ENCODE measurements around the gene KIF1B.
"Not testable (repeated sequence)": the region's sequence is repeated elsewhere in the genome, so short reads cannot be mapped to it uniquely, and the experiment has no call there.

KIF1B gene

DNA sequence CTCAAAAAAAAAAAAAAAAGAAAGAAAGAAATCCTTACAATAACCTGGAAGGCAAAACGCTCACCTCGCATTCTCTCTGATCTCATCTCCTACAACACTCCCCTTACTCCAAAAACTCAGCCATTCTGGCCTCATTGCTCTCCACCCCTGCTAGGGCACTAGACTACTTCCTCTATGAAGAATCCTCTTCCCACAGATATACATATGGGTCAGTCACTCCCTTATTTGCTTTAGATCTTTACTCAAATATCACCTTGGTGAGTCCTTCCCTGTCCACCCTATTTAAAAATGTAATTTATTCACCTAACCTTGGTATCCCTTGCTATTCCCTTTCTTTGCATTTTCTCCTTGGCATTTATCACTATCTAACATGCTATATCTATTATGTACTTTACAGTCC, 24.6 kb upstream of the KIF1B start:
- Mint-ChIP-seq H3K36me3 (peaks cover 12 to 14% of the 10 kb centered on the region in 2 donors), H3K4me3 (no peak overlapping the region), H3K27me3 (no peaks in the 10 kb centered on the region), H3K27ac (no peak overlapping the region), H3K4me1 (peaks cover 10 to 20% of the 10 kb centered on the region in 2 donors), H3K9me3 (peaks cover 3 to 4% of the 10 kb centered on the region in 2 donors)
- no peak for DNase-seq
- no peak for ATAC-seq (replicated peaks)

DNA sequence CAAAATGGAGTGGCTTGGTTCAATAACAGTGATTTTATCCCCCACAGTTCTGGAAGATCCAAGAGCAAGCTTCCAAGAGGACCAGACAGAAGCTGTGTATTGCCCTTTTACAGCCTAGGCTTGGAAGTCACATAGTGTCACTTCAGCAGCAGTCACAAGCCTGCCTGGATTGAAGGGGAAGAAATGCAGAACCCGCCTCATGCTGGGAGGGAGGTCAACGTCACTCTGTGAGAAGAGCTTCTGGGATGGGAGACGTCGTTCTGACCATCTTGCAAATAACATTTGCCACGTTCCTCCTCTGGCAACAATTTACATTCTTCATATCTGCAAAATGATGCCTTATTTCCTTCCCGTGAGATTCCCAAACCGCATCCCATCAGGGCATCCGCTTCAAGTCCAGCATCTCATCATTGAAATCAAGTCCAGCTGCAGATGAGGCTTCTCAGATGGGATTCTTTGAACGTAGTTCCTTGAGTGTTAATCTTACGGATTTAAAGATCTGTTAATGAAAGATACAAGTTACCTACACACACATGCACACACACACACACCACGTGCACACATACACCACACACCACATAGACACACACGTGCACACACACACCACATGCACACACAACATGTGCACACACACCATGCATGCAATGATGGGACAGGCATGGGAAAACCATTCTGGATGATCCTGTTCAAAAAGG, 23.9 kb upstream of the KIF1B start:
- Mint-ChIP-seq H3K4me1 (peaks cover 7 to 13% of the 10 kb centered on the region in 2 donors), H3K9me3 (peaks cover 3 to 4% of the 10 kb centered on the region in 2 donors), H3K27me3 (no peaks in the 10 kb centered on the region), H3K36me3 (peaks cover 8% of the 10 kb centered on the region in 2 donors), H3K4me3 (no peak overlapping the region), H3K27ac (no peak overlapping the region)
- DNase-seq (no peak), ATAC-seq (replicated peaks) (no peak)

DNA sequence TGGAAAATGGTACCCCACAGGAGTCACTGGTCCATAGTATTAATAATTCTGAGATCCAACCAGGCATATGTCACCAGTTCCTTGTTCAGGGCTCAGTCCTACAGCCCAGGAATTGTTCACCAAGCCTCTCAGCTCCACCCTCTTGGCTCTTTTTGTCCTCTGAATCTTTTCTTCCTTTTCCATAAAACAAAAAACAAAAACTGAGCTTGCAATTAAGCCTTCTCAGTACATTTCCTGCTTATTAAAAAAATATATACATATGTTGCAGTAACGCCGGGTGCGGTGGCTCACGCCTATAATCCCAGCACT, 23.4 kb upstream of the KIF1B start:
- DNase-seq (no peak), ATAC-seq (replicated peaks) (no peak)
- H3K4me3 Mint-ChIP-seq, result no peak overlapping the region
- no peaks in the 10 kb centered on the region for H3K27me3 Mint-ChIP-seq
- H3K36me3 Mint-ChIP-seq, result peaks cover 6 to 8% of the 10 kb centered on the region in 2 donors
- peaks cover 7 to 12% of the 10 kb centered on the region in 2 donors for H3K4me1 Mint-ChIP-seq
- peaks cover 3 to 4% of the 10 kb centered on the region in 2 donors for H3K9me3 Mint-ChIP-seq
- no peak overlapping the region for H3K27ac Mint-ChIP-seq

DNA sequence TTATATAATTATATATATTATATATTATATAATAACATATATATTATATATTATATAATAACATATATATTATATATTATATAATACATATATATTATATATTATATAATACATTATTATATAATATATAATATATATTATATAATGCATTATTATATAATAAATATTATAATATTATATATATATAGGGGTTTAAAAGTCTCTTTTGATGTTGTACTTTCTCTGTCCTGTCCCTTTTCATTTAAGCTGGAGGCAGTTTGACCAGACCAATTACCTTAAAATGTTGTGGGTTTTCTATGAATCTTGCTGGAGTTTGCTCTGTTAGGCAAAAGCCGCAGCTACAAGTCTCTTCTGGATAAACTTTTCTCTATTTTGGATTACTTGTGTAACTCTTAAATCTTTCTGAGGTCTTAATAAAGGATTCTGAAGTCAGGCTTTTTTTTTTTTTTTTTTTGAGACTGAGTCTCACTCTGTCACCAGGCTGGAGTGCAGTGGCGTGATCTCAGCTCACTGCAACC, 22.2 kb upstream of the KIF1B start:
- Mint-ChIP-seq H3K9me3 (peaks cover 3 to 4% of the 10 kb centered on the region in 2 donors), H3K27me3 (peaks cover 0 to under 1% of the 10 kb centered on the region in 2 donors), H3K36me3 (peaks cover 2 to 4% of the 10 kb centered on the region in 2 donors), H3K4me1 (peaks cover 5 to 12% of the 10 kb centered on the region in 2 donors), H3K27ac (no peak overlapping the region), H3K4me3 (no peak overlapping the region)
- DNase-seq (no peak), ATAC-seq (replicated peaks) (no peak)

DNA sequence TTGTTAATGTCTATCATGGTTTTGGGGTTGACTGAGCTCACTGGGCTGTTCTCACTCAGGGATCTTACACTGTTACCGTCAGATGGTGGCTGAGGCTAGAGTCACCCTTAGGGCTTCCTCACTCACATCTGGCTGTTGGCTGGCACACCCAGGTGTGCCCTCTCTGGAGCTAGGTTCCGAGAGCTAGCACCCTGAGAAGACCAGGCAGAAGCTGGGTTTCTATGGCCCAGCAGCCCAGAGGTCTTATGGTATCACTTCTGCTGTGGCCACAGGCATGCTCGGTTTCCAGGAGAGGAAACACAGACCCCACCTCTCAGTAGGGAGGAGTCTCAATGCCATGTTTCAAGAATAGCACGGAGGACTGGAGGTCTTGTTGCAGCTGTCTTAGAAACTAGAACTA, 20.7 kb upstream of the KIF1B start:
- DNase-seq (no peak), ATAC-seq (replicated peaks) (peak; percentile 69 to 75)
- H3K27ac Mint-ChIP-seq, result no peak overlapping the region
- H3K27me3 Mint-ChIP-seq, result peaks cover 0 to 5% of the 10 kb centered on the region in 2 donors
- H3K4me3 Mint-ChIP-seq, result peak overlapping the region in 1 of 2 donors; percentile 10
- H3K9me3 Mint-ChIP-seq, result peaks cover 3 to 4% of the 10 kb centered on the region in 2 donors
- H3K4me1 Mint-ChIP-seq, result peaks cover 5 to 12% of the 10 kb centered on the region in 2 donors
- peaks cover 2 to 4% of the 10 kb centered on the region in 2 donors for H3K36me3 Mint-ChIP-seq

DNA sequence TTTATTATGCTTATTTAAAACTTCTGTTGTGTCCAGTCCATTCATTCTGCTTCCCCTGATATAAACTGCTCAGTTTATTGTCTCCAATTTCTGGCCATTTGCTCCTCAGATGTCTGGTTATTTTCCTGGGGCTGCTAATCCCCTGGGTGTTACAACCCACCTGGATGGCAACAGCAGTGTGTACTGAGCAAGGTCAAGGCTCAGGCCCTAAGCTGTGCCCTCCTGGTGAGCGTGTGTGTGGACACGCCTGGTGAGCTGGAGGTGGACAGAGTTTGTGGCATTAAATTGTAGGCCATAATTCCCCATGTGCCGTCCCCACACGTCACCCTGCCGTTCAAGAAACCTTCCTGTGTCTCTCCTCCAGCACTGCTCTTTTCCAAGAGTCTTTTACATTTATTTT, 18.1 kb upstream of the KIF1B start:
- H3K27ac Mint-ChIP-seq, result no peak overlapping the region

DNA sequence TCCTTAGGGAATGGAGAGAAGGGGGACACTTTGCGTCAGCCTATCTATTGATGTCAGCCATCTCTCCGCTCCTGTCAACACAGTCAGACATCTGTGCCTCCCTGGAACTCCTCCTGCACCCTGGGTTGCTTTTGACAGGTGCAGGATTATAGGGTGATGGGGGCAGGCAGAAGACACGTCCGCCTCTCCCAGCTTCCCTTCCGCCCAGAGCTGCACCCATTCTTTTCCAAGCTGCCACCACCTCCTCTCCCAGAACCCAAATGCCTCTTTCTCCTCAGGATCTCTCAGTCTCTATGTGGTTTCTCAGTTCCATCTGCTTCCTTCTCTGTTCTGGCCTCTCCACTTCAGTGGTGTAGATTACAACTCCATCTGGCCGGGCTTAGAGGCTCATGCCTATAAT, 17.1 kb upstream of the KIF1B start:
- Mint-ChIP-seq H3K27ac (no peak overlapping the region), H3K36me3 (peaks cover 2 to 4% of the 10 kb centered on the region in 2 donors), H3K4me3 (no peak overlapping the region), H3K4me1 (peaks cover 5 to 12% of the 10 kb centered on the region in 2 donors), H3K9me3 (peaks cover 3 to 4% of the 10 kb centered on the region in 2 donors), H3K27me3 (peaks cover 0 to 7% of the 10 kb centered on the region in 2 donors)
- DNase-seq, result no peak
- no peak for ATAC-seq (replicated peaks)

More for the DNA sequence above, 18.1 kb upstream of the KIF1B start:
- DNase-seq, result no peak
- Mint-ChIP-seq H3K36me3 (peaks cover 2 to 4% of the 10 kb centered on the region in 2 donors), H3K4me3 (no peak overlapping the region), H3K4me1 (peaks cover 5 to 12% of the 10 kb centered on the region in 2 donors), H3K27me3 (peaks cover 0 to 5% of the 10 kb centered on the region in 2 donors), H3K9me3 (peaks cover 3 to 4% of the 10 kb centered on the region in 2 donors)
- ATAC-seq (replicated peaks), result no peak

DNA sequence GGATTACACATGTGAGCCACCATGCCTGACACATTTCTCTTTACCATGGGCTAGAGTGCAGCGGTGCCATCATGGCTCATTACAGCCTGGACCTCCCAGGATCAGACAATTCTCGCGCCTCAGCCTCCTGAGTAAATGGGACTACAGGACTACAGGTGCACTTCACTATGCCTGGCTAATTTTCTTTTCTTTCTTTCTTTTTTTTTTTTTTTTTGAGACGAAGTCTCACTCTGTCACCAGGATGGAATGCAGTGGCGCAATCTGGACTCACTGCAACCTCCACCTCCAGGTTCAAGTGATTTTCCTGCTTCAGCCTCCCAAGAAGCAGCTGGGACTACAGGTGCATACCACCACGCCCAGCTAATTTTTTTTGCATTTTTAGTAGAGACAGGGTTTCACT, 14.8 kb upstream of the KIF1B start:
- peak overlapping the region; percentile 52 for H3K27ac Mint-ChIP-seq
- peaks cover 0 to 8% of the 10 kb centered on the region in 2 donors for H3K27me3 Mint-ChIP-seq
- H3K9me3 Mint-ChIP-seq, result no peaks in the 10 kb centered on the region
- H3K36me3 Mint-ChIP-seq, result no peaks in the 10 kb centered on the region
- no peaks in the 10 kb centered on the region for H3K4me1 Mint-ChIP-seq
- ATAC-seq (replicated peaks) (no peak), DNase-seq (no peak)
- H3K4me3 Mint-ChIP-seq, result no peak overlapping the region

DNA sequence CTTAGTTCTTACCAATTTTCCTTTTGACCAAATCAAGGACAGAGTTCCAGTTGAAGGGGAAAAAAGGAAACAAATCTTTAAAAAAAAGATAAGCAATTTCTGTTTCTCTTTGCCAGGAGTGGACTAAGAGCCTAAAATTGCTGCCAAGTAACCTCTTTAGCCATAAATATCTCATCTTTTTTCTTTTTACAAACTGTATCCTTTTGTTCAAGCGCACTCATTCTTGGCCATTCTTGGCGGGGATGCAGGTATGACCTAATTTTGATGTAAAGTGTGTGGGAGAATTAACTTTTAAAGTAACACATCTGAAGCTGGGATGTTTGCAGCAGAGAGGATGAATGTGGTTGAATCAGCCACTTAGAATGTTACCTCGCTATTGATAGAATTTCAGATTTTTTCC, 13.4 kb upstream of the KIF1B start:
- Mint-ChIP-seq H3K27ac (no peak overlapping the region), H3K4me1 (no peaks in the 10 kb centered on the region), H3K4me3 (no peak overlapping the region), H3K36me3 (no peaks in the 10 kb centered on the region), H3K9me3 (no peaks in the 10 kb centered on the region), H3K27me3 (peaks cover 6 to 8% of the 10 kb centered on the region in 2 donors)
- no peak for ATAC-seq (replicated peaks)
- no peak for DNase-seq

DNA sequence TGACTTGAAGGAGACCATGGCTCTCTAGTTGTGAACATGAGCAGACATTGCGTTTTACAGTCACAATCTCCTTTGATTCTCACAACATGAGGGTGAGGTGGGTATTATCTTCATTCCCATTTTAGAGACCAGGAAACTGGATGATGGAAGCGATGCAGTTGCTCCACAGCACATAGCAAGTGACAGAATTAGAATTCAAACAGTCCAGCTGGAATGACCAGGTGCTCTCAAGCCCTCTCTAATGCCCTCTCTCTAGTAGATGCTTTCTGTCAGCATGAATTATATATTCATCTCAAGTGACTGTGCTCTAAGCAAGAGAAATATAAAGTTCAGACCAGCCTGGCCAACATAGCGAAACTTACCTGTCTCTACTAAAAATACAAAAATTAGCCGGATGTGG, 9.8 kb upstream of the KIF1B start:
- no peak for DNase-seq
- ATAC-seq (replicated peaks), result no peak
- Mint-ChIP-seq H3K27ac (no peak overlapping the region), H3K4me3 (no peak overlapping the region), H3K27me3 (peaks cover 3 to 6% of the 10 kb centered on the region in 2 donors), H3K4me1 (no peaks in the 10 kb centered on the region), H3K9me3 (no peaks in the 10 kb centered on the region), H3K36me3 (no peaks in the 10 kb centered on the region)

DNA sequence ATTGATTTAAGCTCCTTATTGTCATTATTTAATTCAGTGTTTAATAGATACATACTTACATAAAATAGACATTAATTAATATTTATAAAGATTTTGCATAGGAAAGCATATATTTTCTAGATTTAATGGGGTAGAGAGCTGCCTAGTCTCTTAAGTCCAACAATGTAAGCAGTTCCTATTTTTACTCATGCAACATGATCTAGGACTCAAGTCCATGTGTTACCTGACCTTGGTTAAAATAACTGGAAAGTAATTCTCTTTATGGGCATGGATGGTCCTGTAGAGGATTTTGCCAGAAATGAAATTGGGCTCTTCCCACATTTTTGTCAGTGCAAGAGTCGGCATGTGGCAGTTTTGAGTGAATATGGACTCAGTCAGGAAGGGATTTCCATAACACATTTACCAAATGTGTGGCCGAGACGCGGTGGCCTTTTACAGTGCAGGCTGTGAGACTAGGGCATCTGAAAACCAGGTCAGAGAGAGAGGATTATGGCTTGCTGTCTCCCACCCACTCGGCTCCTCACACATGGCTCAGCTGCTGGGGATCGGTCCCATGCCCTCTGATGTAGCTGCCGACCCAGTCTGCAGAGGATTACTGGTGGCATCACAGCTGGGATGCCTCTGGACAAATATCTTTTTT, 6.2 kb upstream of the KIF1B start:
- Mint-ChIP-seq H3K36me3 (no peaks in the 10 kb centered on the region), H3K4me1 (peaks cover 0 to under 1% of the 10 kb centered on the region in 2 donors), H3K27ac (no peak overlapping the region), H3K4me3 (no peak overlapping the region), H3K27me3 (peaks cover 0 to 12% of the 10 kb centered on the region in 2 donors), H3K9me3 (no peaks in the 10 kb centered on the region)
- DNase-seq, result no peak
- ATAC-seq (replicated peaks), result no peak

DNA sequence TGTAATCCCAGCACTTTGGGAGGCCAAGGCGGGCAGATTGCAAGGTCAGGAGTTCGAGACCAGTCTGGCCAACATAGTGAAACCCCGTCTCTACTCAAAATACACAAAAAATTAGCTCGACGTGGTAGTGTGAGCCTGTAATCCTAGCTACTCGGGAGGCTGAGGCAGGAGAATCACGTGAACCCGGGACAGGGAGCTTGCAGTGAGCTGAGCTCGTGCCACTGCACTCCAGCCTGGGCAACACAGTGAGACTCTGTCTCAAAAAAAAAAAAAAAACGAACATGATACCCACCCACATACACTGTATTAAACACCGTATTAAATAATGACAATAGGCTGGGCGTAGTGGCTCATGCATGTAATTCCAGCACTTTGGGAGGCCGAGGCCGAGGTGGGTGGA, 5.2 kb upstream of the KIF1B start:
- H3K9me3 Mint-ChIP-seq; ATAC-seq (replicated peaks); H3K36me3 Mint-ChIP-seq; H3K27ac Mint-ChIP-seq; DNase-seq; H3K4me3 Mint-ChIP-seq: not testable (repeated sequence)
- peaks cover 5 to 11% of the 10 kb centered on the region in 2 donors for H3K4me1 Mint-ChIP-seq
- H3K27me3 Mint-ChIP-seq, result peaks cover 0 to 12% of the 10 kb centered on the region in 2 donors

DNA sequence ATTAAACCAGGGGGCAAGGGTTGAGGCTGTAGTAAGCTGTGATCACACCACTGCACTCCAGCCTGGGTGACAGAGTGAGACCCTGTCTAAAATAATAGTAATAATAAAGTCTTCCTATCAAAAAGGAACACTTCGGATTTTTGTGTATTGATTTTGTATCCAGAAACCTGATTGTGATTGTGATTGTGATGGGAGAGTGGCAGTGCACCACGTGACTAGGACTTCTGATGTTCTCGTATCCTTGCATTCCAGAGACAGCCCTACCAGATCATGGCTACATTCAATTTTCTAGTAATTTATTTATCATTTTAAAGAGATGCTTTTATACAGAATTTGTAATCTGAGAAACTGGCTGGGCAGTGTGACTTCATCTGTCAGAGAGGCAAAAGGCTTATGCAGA, 2.6 kb upstream of the KIF1B start:
- Mint-ChIP-seq H3K27me3 (peaks cover 0 to 6% of the 10 kb centered on the region in 2 donors), H3K4me3 (no peak overlapping the region), H3K9me3 (no peaks in the 10 kb centered on the region), H3K4me1 (peaks cover 12 to 27% of the 10 kb centered on the region in 2 donors), H3K36me3 (no peaks in the 10 kb centered on the region), H3K27ac (no peak overlapping the region)
- ATAC-seq (replicated peaks) (no peak), DNase-seq (no peak)

DNA sequence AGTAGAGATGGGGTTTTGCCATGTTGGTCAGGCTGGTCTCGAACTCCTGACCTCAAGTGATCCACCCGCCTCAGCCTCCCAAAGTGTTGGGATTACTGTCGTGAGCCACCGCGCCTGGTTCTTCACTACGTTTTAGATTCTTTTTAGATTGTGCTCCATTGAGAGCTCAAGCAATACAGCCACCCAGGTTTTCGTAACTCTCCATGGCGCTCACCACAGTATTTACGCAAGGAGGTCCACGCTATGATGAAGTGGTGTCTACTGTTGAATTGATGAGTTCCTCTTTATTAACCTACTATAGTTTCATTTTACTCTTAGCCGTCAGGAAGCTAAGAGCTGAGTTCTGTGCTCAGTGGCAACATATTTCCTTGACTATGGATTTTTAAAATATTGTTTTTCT, 1.8 kb upstream of the KIF1B start:
- peaks cover 0 to 6% of the 10 kb centered on the region in 2 donors for H3K27me3 Mint-ChIP-seq
- no peak overlapping the region for H3K27ac Mint-ChIP-seq
- H3K4me1 Mint-ChIP-seq, result peaks cover 12 to 30% of the 10 kb centered on the region in 2 donors
- ATAC-seq (replicated peaks) (no peak), DNase-seq (no peak)
- H3K36me3 Mint-ChIP-seq, result no peaks in the 10 kb centered on the region
- no peak overlapping the region for H3K4me3 Mint-ChIP-seq
- H3K9me3 Mint-ChIP-seq, result no peaks in the 10 kb centered on the region

DNA sequence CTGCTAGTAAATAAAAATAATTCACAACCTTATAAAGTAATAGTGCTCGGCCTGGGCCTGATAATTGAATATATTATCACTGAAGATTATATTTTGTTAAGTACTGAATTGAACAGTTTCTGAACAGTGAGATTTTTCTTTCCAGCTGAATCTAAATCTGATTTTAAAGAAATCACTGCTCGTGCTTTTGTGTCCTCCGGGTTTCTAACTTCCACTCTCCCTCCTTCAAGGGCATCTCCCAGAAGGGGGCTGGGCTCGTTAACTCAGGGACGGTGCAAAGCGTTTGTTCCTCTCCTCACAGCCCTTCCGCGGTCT, 823 bp upstream of the KIF1B start:
- H3K9me3 Mint-ChIP-seq, result no peaks in the 10 kb centered on the region
- ATAC-seq (replicated peaks), result peak in 1 of 2 donors; percentile 5
- H3K4me1 Mint-ChIP-seq, result peaks cover 12 to 37% of the 10 kb centered on the region in 2 donors
- H3K36me3 Mint-ChIP-seq, result no peaks in the 10 kb centered on the region
- no peak for DNase-seq
- H3K4me3 Mint-ChIP-seq, result peak overlapping the region; percentile 96 to 98
- H3K27ac Mint-ChIP-seq, result peak overlapping the region; percentile 96
- peaks cover 0 to 6% of the 10 kb centered on the region in 2 donors for H3K27me3 Mint-ChIP-seq

Measured in stimulated activated naive B cell treated with anti-CD40 and anti-IgM and Interleukin-4, amounts not matched to agents 10 μg/mL and 1 μg/mL and 100 μg/mL, for 72 hours (primary cell).